ENCODE data around the gene EIF4G3. TPM values are rescaled to one million over a fixed set of nuclear protein-coding genes. Genes with fewer than 3 reads are reported as not detected.

The EIF4G3 gene
- total and polyA plus RNA-seq, 9 of the 15 experiments (the other 6 are each of a cell fraction or from before 2014, with no cell fraction given), result 6.7 to 40.5 (median 32.1) TPM

- TF ChIP-seq TAL1 (IDR thresholded peaks at IDR 0.05), result peak; percentile 83
- TF ChIP-seq TEAD4 (IDR thresholded peaks at IDR 0.05; ENCODE audit: low read length), result peak; percentile 88
- TF ChIP-seq TEAD4 (CRISPR knock-in tag; IDR thresholded peaks at IDR 0.05; ENCODE audit: borderline replicate concordance), result no peak
- no peak for TF ChIP-seq TARDBP (IDR thresholded peaks at IDR 0.05)
- TF ChIP-seq MEIS2 (IDR thresholded peaks at IDR 0.05; ENCODE audit: partially characterized antibody), result peak; percentile 72
- TF ChIP-seq ZNF318 (IDR thresholded peaks at IDR 0.05; ENCODE audit: borderline replicate concordance in 1 of 2, low read depth in 1 of 2), result no peak
- TF ChIP-seq ARID1B (IDR thresholded peaks at IDR 0.05), result peak; percentile 87
- no peak for TF ChIP-seq ATF7 (IDR thresholded peaks at IDR 0.05)
- TF ChIP-seq JUND (IDR thresholded peaks at IDR 0.05; ENCODE audit: borderline replicate concordance, low read depth, low read length), result 0 out of 2 replicates have a peak, but pooled peaks have one; percentile 15
- TF ChIP-seq JUND (tag; IDR thresholded peaks at IDR 0.05; ENCODE audit: borderline replicate concordance, low read depth, low read length), result no peak
- TF ChIP-seq CGGBP1 (CRISPR knock-in tag; IDR thresholded peaks at IDR 0.05), result no peak
- TF ChIP-seq STAT6 (CRISPR knock-in tag; IDR thresholded peaks at IDR 0.05), result no peak
- TF ChIP-seq SOX6 (IDR thresholded peaks at IDR 0.05), result peak; percentile 87
- TF ChIP-seq MCM7 (IDR thresholded peaks at IDR 0.05), result no peak
- peak; percentile 91 for TF ChIP-seq DACH1 (IDR thresholded peaks at IDR 0.05; ENCODE audit: partially characterized antibody)
- TF ChIP-seq VEZF1 (CRISPR knock-in tag; IDR thresholded peaks at IDR 0.05), result peak; percentile 51
- no peak for TF ChIP-seq RUNX1 (IDR thresholded peaks at IDR 0.05; ENCODE audit: low read depth)
- no peak for TF ChIP-seq ZNF431 (CRISPR knock-in tag; IDR thresholded peaks at IDR 0.05)
- TF ChIP-seq EHMT2 (IDR thresholded peaks at IDR 0.05), result 0 out of 2 replicates have a peak, but pooled peaks have one; percentile 29
These were observed 148.9 kb downstream of the EIF4G3 start (continued) for GRCh38 chr1:21027805-21028204.

Measured in K562 (cell line).